ENCODE data around the gene DAB2.

DNA sequence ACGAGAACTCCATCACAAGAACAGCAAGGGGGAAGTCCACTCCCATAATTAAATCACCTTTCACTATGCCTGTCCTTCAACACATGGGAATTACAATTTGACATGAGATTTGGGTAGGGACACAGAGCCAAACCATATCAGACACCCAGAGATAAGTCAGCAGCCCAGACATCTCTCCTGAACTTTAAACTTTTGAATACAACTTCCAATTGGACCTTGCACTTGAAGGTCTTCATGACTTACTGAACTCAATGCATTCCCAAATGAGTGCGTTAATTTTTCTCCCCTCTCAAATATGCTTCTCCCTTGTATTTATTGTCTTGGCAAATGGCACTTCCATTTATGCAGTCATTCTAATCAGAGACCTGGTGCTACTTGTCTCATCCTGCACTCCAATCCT is 72.6 kb downstream of the DAB2 start:
- TF ChIP-seq EZH2 (IDR thresholded peaks at IDR 0.05; ENCODE audit: low read length, unreplicated experiment), result no peak
- TF ChIP-seq, protein P1, sequence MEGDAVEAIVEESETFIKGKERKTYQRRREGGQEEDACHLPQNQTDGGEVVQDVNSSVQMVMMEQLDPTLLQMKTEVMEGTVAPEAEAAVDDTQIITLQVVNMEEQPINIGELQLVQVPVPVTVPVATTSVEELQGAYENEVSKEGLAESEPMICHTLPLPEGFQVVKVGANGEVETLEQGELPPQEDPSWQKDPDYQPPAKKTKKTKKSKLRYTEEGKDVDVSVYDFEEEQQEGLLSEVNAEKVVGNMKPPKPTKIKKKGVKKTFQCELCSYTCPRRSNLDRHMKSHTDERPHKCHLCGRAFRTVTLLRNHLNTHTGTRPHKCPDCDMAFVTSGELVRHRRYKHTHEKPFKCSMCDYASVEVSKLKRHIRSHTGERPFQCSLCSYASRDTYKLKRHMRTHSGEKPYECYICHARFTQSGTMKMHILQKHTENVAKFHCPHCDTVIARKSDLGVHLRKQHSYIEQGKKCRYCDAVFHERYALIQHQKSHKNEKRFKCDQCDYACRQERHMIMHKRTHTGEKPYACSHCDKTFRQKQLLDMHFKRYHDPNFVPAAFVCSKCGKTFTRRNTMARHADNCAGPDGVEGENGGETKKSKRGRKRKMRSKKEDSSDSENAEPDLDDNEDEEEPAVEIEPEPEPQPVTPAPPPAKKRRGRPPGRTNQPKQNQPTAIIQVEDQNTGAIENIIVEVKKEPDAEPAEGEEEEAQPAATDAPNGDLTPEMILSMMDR (conservative IDR thresholded peaks at IDR 0.05; ENCODE audit: low read depth, low read length), result no peak
